Ecto neural progenitor cell (in vitro differentiated cells): ENCODE data around the gene NPIPB12.
"Not testable (repeated sequence)": the region's sequence is repeated elsewhere in the genome, so short reads cannot be mapped to it uniquely, and the experiment has no call there.

ENCODE experiments used
- DNase-seq: peaks from one replicate; pipeline ENCODE4 v3.0.0-alpha.2; 2018; ENCODE audit warnings: low spot score

The NPIPB12 gene

DNA sequence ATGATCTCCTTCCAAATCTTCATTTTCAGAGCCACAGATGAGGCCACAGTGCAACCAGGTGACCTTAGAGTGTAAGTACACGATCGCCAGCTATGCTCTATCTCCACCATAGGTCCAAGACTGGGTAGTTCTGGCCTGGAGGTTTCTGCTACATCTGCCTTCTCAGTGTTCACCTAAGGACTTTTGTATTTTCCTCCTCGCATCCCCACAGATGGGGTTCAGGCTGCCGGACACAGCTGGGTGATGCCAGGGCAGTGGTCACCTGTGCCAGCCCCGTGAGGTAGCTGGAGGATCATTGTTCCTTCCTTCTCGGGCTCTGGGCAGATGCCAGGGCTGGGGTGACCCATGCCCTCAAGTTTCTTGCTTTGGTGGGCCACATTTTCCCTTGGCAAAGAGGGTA, at the start of gene NPIPB12:
Gene NPIPB12 (minus strand): TSS at position 101 of the 400 bp plus-strand sequence.
- not testable (repeated sequence) for DNase-seq

DNA sequence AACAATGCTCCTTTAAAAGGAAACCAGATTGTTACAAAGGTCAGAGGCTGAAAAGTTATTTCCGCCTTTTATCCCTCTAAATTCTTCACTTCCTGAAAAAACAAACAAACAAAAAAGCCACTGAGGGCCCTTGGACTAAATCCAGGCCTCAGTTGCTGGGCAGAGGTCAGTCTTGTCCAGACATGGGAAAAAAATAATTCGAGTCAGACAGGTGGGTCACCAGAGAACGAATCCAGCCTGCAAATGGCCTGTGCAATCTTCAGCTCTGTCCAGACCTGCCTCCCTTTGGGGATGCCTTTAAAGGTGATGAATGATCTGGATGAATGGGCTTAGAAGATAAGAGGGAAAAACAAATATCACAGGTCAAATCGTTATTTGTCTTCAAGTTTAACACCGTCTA, 15.3 kb upstream of the NPIPB12 start:
- not testable (repeated sequence) for DNase-seq

DNA sequence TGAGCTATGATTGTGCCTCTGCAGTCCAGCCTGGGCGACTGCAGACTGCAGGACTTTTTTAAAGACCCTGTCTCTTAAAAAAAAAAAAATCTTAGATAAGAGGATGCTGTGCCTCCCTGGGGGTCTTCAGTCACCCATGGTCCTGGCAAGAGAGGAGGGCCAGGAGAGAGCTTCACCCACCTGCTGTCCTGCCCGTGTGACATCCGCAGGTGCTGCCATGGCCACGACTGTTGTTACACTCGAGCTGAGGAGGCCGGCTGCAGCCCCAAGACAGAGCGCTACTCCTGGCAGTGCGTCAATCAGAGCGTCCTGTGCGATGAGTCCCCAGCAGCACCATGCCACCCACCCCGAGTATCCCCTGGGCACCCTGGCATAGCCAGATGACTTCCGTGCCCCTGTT, 23.9 kb downstream of the NPIPB12 start:
- DNase-seq, result not testable (repeated sequence)

DNA sequence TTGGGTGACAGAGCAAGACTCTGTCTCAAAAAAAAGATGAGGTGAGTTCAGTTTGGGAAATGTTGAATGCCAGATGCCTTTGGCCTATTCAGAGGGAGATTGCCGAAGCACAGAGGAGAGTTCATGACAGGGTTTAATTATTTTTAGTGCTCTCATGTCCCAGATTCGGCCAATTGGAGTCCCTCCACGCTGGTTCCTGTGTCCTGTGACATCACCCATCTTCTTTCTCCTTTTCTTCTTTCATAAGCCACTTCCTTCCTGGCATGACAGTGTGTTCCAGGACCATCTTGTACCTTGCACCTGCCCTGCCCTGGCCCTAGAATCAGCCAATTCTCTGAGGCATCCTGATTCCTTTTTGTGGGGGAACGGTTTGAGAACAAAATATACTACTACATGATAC, 34.1 kb downstream of the NPIPB12 start:
- not testable (repeated sequence) for DNase-seq

DNA sequence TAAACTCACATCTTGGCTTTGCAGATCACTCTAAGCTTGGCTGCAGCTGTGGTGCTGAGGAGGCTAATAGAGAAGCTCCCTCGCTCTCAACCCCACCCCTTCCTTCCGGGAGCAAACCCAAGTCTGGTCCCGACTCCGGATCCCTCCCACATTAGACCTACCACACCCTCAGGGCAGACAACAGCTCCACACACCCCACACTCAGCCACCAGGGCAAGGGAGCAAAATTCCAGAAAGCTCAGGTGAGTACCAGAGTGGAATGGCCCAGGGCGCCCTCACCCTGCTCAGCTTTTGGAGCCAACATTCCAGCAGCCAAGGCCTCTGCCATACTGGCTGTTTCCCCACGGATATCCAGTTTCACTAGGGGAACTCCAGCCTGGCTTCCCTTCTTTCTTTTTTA, 36.5 kb downstream of the NPIPB12 start:
- DNase-seq, result not testable (repeated sequence)

DNA sequence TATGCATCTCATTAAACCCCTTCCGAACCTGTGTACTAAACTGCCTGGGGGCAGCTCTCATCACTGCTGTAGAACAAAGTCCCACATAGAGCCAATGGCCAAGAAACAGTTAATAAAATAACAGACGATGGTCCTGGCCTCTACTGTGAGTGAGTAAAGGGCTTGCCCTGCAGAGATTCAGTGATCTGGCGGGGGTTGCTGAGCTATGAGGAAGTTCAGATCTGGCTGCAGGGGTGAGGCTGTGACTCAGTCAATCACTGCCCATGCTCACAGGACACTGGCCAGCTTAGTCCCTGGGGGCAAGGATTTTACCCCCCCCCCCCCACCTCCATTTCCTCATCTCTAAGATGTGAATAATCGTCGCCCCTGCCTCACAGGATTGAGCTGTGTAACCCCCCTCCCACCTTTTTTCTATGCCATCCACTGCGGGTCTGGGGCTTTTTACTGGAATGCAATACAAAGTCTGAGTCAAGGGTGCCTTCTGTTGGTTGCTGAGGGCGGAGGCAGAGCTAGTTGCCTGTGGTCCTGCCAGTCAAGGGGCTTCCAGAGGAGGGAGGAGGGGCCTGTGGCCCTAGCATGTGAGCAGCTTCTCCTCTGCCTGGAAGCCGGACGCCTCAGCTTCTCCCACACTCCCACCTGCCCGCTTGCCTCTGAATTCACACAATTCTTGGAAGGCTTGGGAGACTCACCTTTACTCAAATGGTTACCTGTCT, 38.4 kb downstream of the NPIPB12 start:
- DNase-seq, result not testable (repeated sequence)

DNA sequence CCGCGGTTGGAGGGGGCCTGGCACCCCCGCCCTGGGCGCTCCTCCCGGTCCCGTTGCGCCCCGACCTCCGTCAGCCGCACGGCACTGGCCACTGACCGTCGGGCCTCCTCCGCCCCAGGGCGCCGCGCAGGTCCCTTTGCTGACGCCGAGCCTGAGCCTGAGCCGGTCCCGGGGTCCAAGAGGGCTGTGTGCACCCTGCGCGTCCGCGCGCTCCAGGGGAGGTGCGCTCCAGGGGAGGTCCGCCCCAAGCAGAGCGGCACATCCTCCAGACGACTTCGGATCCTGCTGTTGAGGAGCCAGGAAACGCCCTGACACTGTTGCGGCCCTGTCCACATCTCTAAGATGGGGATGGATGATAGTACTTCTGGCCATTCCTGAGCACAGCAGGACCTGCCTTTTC, 39.3 kb downstream of the NPIPB12 start:
- not testable (repeated sequence) for DNase-seq

DNA sequence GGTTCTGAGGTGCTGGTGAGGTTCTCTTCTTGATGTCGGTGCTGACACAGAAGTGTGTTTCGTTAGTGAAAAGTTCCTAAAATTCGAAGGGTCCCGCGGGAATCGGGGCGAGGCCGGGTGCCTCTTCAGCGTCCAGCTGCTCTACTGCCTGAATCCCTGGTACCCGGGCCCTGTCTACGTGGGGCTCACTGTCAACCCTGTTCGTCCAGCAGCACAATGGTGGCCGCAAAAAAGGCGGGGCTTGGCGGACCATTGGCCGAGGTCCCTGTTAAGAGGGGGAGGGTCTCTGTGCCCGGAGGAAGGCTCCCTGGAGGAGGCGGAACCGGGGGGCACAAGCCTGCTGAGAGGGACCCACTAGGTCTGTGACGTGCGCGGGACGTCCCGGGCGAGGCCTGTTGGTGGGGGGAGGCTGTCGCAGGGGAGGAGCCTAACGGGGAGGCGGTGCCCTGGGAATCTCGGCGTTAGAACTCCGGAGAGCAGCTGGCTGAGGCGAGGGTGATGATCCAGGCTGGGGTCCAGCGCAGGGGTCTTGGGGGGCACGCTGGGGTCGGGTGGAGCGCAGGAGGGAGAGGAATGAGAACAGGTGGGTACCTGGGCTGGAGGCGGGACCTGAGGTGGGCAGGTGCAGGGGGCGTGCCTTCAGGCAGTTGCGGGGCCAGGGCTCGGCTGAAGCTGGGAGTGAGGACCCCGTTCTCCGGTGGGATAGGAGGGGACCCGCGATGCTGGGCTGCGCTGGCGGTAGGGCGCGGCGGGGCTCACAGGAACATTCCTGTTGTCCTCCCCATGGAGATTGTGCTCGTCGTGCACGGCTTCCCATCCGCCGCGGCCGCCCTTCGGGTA, 40.0 kb downstream of the NPIPB12 start:
- DNase-seq, result not testable (repeated sequence)

DNA sequence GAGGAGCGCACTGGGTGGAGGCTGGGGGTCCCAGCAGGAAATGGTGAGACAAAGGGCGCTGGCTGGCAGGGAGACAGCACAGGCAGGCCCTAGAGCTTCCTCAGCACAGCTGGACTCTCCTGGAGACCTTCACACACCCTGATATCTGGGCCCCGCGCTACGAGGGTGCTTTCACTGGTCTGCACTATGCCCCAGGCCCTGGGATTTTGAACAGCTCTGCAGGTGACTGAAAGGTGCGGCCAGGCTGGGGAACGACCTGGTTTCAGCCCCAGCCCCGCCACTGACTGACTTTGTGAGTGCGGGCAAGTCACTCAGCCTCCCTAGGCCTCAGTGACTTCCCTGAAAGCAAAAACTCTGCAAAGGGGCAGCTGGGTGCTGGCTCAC, 45.6 kb downstream of the NPIPB12 start:
- DNase-seq, result not testable (repeated sequence)

DNA sequence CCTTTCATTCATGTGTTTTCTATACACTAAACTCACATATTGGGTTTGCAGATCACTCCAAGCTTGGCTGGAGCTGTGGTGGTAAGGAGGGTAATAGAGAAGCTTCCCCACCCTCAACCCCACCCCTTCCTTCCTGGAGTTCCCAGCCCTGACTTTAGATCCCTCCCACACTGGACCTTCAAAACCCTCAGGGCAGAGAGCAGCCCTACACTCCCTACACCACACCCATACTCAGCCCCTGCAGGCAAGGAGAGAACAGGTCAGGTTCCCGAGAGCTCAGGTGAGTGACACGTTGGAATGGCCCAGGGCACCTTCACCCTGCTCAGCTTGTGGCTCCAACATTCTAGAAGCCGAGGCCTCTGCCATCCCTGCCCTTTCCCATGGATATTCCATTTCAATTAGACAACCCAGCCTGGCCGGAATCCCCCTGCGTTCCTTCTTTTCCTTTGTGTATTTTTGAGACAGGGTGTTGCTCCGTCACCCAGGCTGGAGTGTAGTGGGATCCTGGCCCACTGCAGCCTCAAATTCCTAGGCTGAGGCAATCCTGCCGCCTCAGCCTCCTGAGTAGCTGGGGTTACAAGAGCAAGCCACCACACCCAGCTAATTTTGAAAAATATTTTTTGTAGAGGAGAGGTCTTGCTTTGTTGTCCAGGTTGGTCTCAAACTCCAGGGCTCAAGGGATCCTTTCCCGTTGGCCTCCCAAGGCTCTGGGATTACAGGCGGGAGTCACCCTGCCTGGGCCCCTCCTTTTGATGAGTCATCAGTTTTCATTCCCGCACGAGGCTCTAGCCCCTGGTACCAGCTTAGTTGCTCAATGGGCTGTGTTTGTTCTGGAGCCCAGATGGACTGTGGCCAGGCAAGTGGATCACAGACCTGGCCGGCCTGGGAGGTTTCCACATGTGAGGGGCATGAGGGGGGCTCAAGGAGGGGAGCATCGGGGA, 46.2 kb downstream of the NPIPB12 start, which contains the start of gene SULT1A4:
Gene SULT1A4 (plus strand): TSS at position 208 of the 941 bp plus-strand sequence. CDS start 1,473 bp downstream, outside the sequence.
- DNase-seq, result not testable (repeated sequence)

DNA sequence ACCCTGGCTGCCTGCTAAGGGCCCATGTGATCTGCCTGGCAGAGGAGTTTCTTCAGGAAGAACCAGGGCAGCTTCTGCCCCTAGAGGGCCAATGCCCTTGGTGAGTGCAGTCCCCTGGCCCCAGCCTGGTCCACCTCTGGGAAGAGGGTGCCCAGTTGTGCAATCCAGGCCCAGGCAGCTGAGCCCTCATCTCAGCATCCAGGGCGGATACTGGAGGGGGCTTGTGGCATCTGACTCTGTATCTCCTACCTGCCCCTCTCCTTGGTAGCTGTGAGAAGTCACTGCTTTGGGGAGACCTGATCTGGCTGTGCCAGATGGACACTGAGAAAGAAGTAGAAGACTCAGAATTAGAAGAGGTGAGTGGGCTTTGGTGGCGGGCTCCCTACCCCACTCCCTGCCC, 48.5 kb downstream of the NPIPB12 start:
- not testable (repeated sequence) for DNase-seq

DNA sequence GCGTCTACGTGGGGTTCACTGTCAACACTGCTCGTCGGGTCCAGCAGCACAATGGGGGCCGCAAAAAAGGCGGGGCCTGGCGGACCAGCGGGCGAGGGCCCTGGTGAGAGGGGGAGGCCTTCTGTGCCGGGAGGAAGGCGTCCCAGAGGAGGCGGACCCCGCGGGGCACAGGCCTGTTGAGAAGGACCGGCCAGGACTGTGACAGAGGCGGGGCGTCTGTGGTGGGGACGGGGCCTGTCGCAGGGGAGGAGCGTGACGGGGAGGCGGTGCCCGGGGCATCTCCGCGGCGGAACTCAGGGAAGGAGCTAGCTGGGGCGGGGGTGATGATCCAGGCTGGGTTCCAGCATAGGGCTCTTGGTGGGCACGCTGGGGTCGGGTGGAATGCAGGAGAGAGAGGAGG, 51.4 kb downstream of the NPIPB12 start:
- DNase-seq, result not testable (repeated sequence)

DNA sequence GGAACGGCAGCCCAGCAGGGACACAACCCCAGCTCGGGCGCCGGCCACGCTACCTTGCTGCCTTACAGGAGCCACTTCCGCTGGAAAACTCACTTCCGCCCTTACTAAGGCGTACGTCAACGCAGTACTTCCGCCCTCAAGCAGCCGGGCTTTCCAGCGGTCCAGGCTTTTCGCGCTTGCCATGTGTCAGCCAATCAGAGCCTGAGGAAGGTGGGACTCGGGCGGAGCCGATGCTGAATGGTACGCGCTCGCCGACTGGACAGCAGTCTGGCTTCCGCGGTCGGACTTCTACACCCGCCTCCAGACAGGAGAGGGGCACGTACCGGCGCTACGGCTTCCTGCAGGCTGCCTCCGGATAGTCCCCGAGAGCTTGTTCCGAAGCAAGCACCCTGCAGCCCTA, 51.9 kb downstream of the NPIPB12 start, which contains the start of the genes BOLA2 and SLX1B:
Gene BOLA2 (minus strand): TSS at position 83 of the 400 bp plus-strand sequence. CDS start 98 bp downstream, outside the sequence.
Gene SLX1B (plus strand): TSS at position 265 of the 400 bp plus-strand sequence.
- DNase-seq, result not testable (repeated sequence)

DNA sequence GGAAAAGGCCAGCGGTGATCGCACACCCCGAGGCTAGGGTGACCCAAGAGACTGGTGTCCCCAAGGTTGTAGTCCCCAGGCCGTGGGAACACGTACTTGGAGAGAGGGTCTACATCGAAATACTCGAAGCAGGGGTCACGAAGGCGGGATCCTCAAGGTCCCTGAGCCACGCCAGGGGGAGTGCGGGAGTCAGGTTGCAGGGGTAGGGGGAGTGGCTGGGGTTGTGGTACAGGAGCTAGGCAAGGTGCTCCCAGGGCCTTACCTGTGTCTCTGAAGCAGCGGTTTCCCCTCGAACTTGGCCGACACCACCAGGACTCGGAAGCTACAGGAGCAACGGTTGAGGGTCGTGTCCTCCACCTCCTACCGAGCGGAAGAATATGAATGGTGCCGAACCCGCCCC, 52.5 kb downstream of the NPIPB12 start:
- not testable (repeated sequence) for DNase-seq
